Transverse colon (tissue), 4 donors: ENCODE data around the gene CDK5RAP1. TPM values are rescaled to one million over a fixed set of nuclear protein-coding genes. Genes with fewer than 3 reads are reported as not detected.

Experiments
- DNase-seq: peaks from one replicate; pipeline ENCODE4 v3.0.0-alpha.2; 2019
- H3K27ac ChIP-seq, 4 donors: fragments of 200-600 bp; sonication (generic); 2 replicates each; pipeline ENCODE4 v1.5.1; 2016 to 2018; ENCODE audit warnings: inconsistent platforms in 4 of 4
- H3K27me3 ChIP-seq: fragments of 200-600 bp; sonication (generic); 2 replicates; pipeline ENCODE4 v1.5.1; 2017; ENCODE audit warnings: inconsistent platforms
- H3K36me3 ChIP-seq, 4 donors: fragments of 200-600 bp; sonication (generic); 2 replicates each; pipeline ENCODE4 v1.5.1; 2017 to 2019; ENCODE audit warnings: inconsistent platforms in 4 of 4
- H3K4me1 ChIP-seq, 4 donors: fragments of 200-600 bp; sonication (generic); 2 replicates each; pipeline ENCODE4 v1.5.1; 2017 to 2020; ENCODE audit warnings: inconsistent platforms in 4 of 4
- H3K4me3 ChIP-seq, 4 donors: fragments of 200-600 bp; sonication (generic); 1 replicate in 1 of 4; 2 replicates in 3 of 4; pipeline versions ENCODE4 v1.5.1 to v1.6.1; 2017 to 2019; ENCODE audit warnings: inconsistent platforms in 4 of 4
- H3K9me3 ChIP-seq, 2 donors: fragments of 200-600 bp; sonication (generic); 2 replicates each; pipeline ENCODE4 v1.5.1; 2017 to 2019; ENCODE audit warnings: inconsistent platforms in 2 of 2
- CTCF ChIP-seq, 5 experiments: fragments of 200-600 bp in 3 of 5; fragments of 450-650 bp in 2 of 5; sonication (generic) in 3 of 5; IDR thresholded peaks; 1 replicate in 2 of 5; 2 replicates in 3 of 5; pipeline ENCODE4 v1.5.1; 2016 to 2017; ENCODE audit warnings: antibody characterized with exemption in 5 of 5, inconsistent platforms in 3 of 5, mild to moderate bottlenecking in 2 of 5, moderate library complexity in 1 of 5
- EP300 ChIP-seq: sonication (generic); formaldehyde crosslinking; IDR thresholded peaks from one replicate; pipeline ENCODE4 v1.6.1; 2017; ENCODE audit warnings: antibody characterized with exemption, low read depth
- POLR2A ChIP-seq: fragments of 450-650 bp; IDR thresholded peaks from one replicate; pipeline ENCODE4 v1.6.1; 2016; ENCODE audit warnings: antibody characterized with exemption, mild to moderate bottlenecking, moderate library complexity
- POLR2AphosphoS5 ChIP-seq, 3 donors: sonication (generic); formaldehyde crosslinking; IDR thresholded peaks; one replicate each; pipeline ENCODE4 v1.6.1; 2016; ENCODE audit warnings: antibody characterized with exemption in 3 of 3
- WGBS, 2 donors: methylation state at CpG; one replicate each; pipeline ENCODE4 v1.1.5; 2018; ENCODE audit warnings: low coverage in 1 of 2; 5-methylcytosine and 5-hydroxymethylcytosine counted together
- in situ Hi-C, 4 donors: fragments of 200-750 bp; cut with MboI; loops; one replicate each; pipeline versions ENCODE4 v1.15.0 to v1.15.1; 2017; ENCODE audit warnings: low sequenced_read_pairs in 3 of 4, low pct_ligation_motif_present in 1 of 4, low pct_unique_long_range_greater_than_20kb in 1 of 4
- intact Hi-C: fragments of 100-400 bp; cut with DNase I; formaldehyde crosslinking; loops from one replicate; pipeline ENCODE4 v1.15.1; 2023; ENCODE audit warnings: low total_unique reads
- total RNA-seq, 4 donors: library from RNA; depleted of rRNA; stranded (reverse); fragments of >200 nt; gene quantifications; one replicate each; pipeline ENCODE4 v1.1.0, GENCODE V29; 2016

CDK5RAP1 gene
- total RNA-seq, 4 donors from 2014 or later: 8.6 to 21.3 (median 20.3) TPM

- Histone ChIP-seq H3K9me3 (no peaks in the 10 kb centered on the region), H3K27me3 (no peaks in the 10 kb centered on the region), H3K36me3 (peaks cover 0 to 5% (median 0%) of the 10 kb centered on the region in 4 donors), H3K27ac (no peak overlapping the region), H3K4me3 (no peak overlapping the region), H3K4me1 (no peaks in the 10 kb centered on the region)
- intact Hi-C loops: no loop called here
- 73 to 75% methylated on average over 6 to 18 of the region's 18 CpGs for WGBS, 2 donors
- in situ Hi-C loops: no loop called here
- no peak for DNase-seq
- TF ChIP-seq POLR2A (no peak), EP300 (no peak), CTCF (IDR thresholded peaks at IDR 0.05) (no peak), POLR2AphosphoS5 (IDR thresholded peaks at IDR 0.05) (no peak)
These were observed 7.7 kb upstream of the CDK5RAP1 start for GRCh38 chr20:33408716-33409654.

GRCh38 chr20:33408313-33408712 lies 7.0 kb upstream of the CDK5RAP1 start:
- Histone ChIP-seq H3K4me3 (no peak overlapping the region), H3K4me1 (no peaks in the 10 kb centered on the region), H3K9me3 (no peaks in the 10 kb centered on the region), H3K27ac (no peak overlapping the region), H3K36me3 (peaks cover 0 to 5% (median 0%) of the 10 kb centered on the region in 4 donors), H3K27me3 (no peaks in the 10 kb centered on the region)
- intact Hi-C loops (no loop called here), in situ Hi-C loops (no loop called here)
- WGBS, 2 donors: 82% methylated on average over 11 of the region's 12 CpGs; no CpG with 5 or more reads in 1 of the 2 donors
- DNase-seq: no peak
- TF ChIP-seq POLR2AphosphoS5 (IDR thresholded peaks at IDR 0.05) (no peak), EP300 (no peak), CTCF (IDR thresholded peaks at IDR 0.05) (no peak), POLR2A (no peak)

- DNase-seq: no peak
- 71% methylated on average over 4 of the region's 4 CpGs; no CpG with 5 or more reads in 1 of the 2 donors for WGBS, 2 donors
- TF ChIP-seq POLR2A (no peak), POLR2AphosphoS5 (IDR thresholded peaks at IDR 0.05) (no peak)
- Histone ChIP-seq H3K4me1 (no peaks in the 10 kb centered on the region), H3K4me3 (no peak overlapping the region), H3K36me3 (peaks cover 0 to 5% (median 0%) of the 10 kb centered on the region in 4 donors), H3K27me3 (no peaks in the 10 kb centered on the region), H3K9me3 (no peaks in the 10 kb centered on the region), H3K27ac (no peak overlapping the region)
- in situ Hi-C loops: no loop called here
- intact Hi-C loops: no loop called here
These were observed 6.5 kb upstream of the CDK5RAP1 start for GRCh38 chr20:33407796-33408195.

DNA sequence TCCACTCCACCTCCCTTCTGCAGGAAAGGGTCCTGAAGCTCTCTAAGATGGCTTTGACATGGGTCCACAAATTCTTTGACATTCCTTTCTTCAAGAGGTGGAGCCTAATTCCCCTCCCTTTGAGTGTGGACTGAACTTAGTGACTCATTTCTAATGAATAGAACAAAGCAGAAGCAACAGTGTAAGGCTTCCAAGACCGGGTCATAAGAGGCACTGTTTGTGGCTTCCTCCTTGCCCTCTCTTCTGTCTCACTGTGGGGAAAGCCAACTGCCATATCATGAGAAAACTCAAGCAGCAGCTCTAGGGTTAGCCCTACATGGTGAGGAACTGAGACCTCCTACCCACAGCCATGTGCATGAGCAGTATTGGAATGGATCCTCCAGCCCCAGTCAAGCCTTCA lies 5.9 kb upstream of the CDK5RAP1 start:
- intact Hi-C loops (no loop called here), in situ Hi-C loops (no loop called here)
- peaks cover 0 to 5% (median 0%) of the 10 kb centered on the region in 4 donors for H3K36me3 ChIP-seq
- H3K27me3 ChIP-seq: no peaks in the 10 kb centered on the region
- TF ChIP-seq POLR2AphosphoS5 (IDR thresholded peaks at IDR 0.05): no peak
- no peak for TF ChIP-seq CTCF (IDR thresholded peaks at IDR 0.05)
- TF ChIP-seq EP300: no peak
- TF ChIP-seq POLR2A: no peak
- no peak overlapping the region for H3K4me3 ChIP-seq
- H3K4me1 ChIP-seq: peaks cover 3 to 5% (median 4%) of the 10 kb centered on the region in 4 donors
- H3K27ac ChIP-seq: no peak overlapping the region
- no peak for DNase-seq
- no peaks in the 10 kb centered on the region for H3K9me3 ChIP-seq
- 60 to 78% methylated on average over 1 of the region's 1 CpG for WGBS, 2 donors
